Heart left ventricle (tissue), 16 donors: Measurements from ENCODE around the gene MPP7. TPM values are rescaled to one million over a fixed set of nuclear protein-coding genes. Genes with fewer than 3 reads are reported as not detected.

Experiments used
- ATAC-seq, 4 donors: fragments of 200-7000 bp; cut with Tn5 transposase; one replicate each; pipeline ENCODE4 v1.9.1; 2020 to 2022; ENCODE audit warnings: moderate library complexity in 4 of 4, mild to moderate bottlenecking in 3 of 4, moderate number of reproducible peaks in 1 of 4
- DNase-seq, 5 donors: peaks; one replicate each; pipeline ENCODE4 v3.0.0-alpha.2; 2020
- H3K27ac ChIP-seq, 12 donors: fragments of 200-600 bp; sonication (generic) in 4 of 12; one replicate each; pipeline versions ENCODE4 v1.5.0 to v1.8.0; 2016 to 2022; ENCODE audit warnings: mild to moderate bottlenecking in 2 of 12
- H3K27me3 ChIP-seq, 9 donors: fragments of 200-600 bp; sonication (generic) in 2 of 9; one replicate each; pipeline versions ENCODE4 v1.5.1 to v1.8.0; 2016 to 2022; ENCODE audit warnings: mild to moderate bottlenecking in 3 of 9
- H3K36me3 ChIP-seq, 9 donors: fragments of 200-600 bp; sonication (generic) in 2 of 9; one replicate each; pipeline versions ENCODE4 v1.5.0 to v1.8.0; 2018 to 2022; ENCODE audit warnings: mild to moderate bottlenecking in 2 of 9
- H3K4me1 ChIP-seq, 12 donors: fragments of 200-600 bp; sonication (generic) in 4 of 12; one replicate each; pipeline versions ENCODE4 v1.5.0 to v1.8.0; 2016 to 2022; ENCODE audit warnings: mild to moderate bottlenecking in 3 of 12
- H3K4me3 ChIP-seq, 12 donors: fragments of 200-600 bp; sonication (generic) in 4 of 12; one replicate each; pipeline versions ENCODE4 v1.5.0 to v1.8.0; 2017 to 2022; ENCODE audit warnings: mild to moderate bottlenecking in 9 of 12, moderate library complexity in 4 of 12
- H3K9me3 ChIP-seq, 12 donors: fragments of 200-600 bp; sonication (generic) in 4 of 12; one replicate each; pipeline versions ENCODE4 v1.5.0 to v1.8.0; 2016 to 2022; ENCODE audit warnings: mild to moderate bottlenecking in 1 of 12
- CTCF ChIP-seq, 12 donors: fragments of 200-600 bp; sonication (generic) in 4 of 12; IDR thresholded peaks; one replicate each; pipeline versions ENCODE4 v1.5.0 to v1.8.0; 2018 to 2022; ENCODE audit warnings: antibody characterized with exemption in 12 of 12, mild to moderate bottlenecking in 5 of 12
- POLR2A ChIP-seq, 2 donors: fragments of 450-650 bp; IDR thresholded peaks; one replicate each; pipeline ENCODE4 v1.6.1; 2017; ENCODE audit warnings: antibody characterized with exemption in 2 of 2, mild to moderate bottlenecking in 2 of 2, moderate library complexity in 2 of 2
- WGBS, 4 donors: extraction: QIAGEN DNeasy Blood & Tissue Kit in 2 of 4; methylation state at CpG; one replicate each; pipeline versions ENCODE4 v1.1.5 to v1.1.7; 2013 to 2018; 5-methylcytosine and 5-hydroxymethylcytosine counted together
- intact Hi-C, 10 donors: fragments of 100-400 bp; cut with DNase I; formaldehyde crosslinking; loops; one replicate each; pipeline versions ENCODE4 v1.11.1 to v1.14.2; 2022
- polyA plus RNA-seq, 2 donors: library from polyadenylated mRNA; stranded (reverse); fragments of 200-250 nt; gene quantifications; one replicate each; pipeline ENCODE4 v1.2.3, GENCODE V29; 2013
- total RNA-seq, 9 donors: library from RNA; depleted of rRNA in 2 of 9; stranded (reverse); fragments of >200 nt in 2 of 9; fragmentation: NEBNext Ultra II Directional in 3 of 9; extraction: Animal tissue kit (Norgen Biotek cat#: 25700) in 3 of 9; gene quantifications; one replicate each; pipeline versions ENCODE4 v1.1.0 to v1.2.4, GENCODE V29; 2016 to 2023
- donor health status: ischemic (EF 13 %, LVEDD 7.1; RV severe dilation, severe dysfunction).
- donor health status: healthy with polysubstance abuse.
- donor health status: DM: no; HTN: yes; CAD: no.
- donor health status: DM: no; HTN: no; CAD: no.
- donor health status: ischemic (EF 25% LVEDD 6.9; RV normal size, moderate dysfunction).
- donor health status: ischemic (EF 25% LVEDD 5.7; RV mildly dilated, moderate dysfunction).
- donor health status: healthy.
- donor health status: DM: yes; HTN: yes; CAD: no.
- donor health status: ischemic (EF 35%, LVEDD 5.7; RV mildly dilated, moderate dysfunction).
- donor health status: nonischemic (EF 11% LVEDD 7.7; RV severe dilation, severe dysfunction).
- donor health status: DM: yes; HTN: yes; CAD: no.
- donor health status: PGD.
- donor health status: ischemic (EF 29% LVEDD 5.4; RV normal size, mild dysfunction).
- donor health status: nonischemic (EF 23%, LVEDD 6.1; RV moderate dilation, normal function).

Gene MPP7
- total and polyA plus RNA-seq, 11 donors: 3.1 to 18.6 (median 13.0) TPM

- Histone ChIP-seq H3K27me3 (peaks cover 0 to 5% (median 0%) of the 10 kb centered on the region in 9 donors), H3K4me3 (no peak overlapping the region), H3K27ac (no peak overlapping the region), H3K9me3 (no peaks in the 10 kb centered on the region), H3K4me1 (no peaks in the 10 kb centered on the region), H3K36me3 (no peaks in the 10 kb centered on the region)
- intact Hi-C loops: no loop called here
- ATAC-seq (no peak), DNase-seq (no peak)
- TF ChIP-seq POLR2A (IDR thresholded peaks at IDR 0.05) (no peak), CTCF (IDR thresholded peaks at IDR 0.05) (no peak)
- WGBS, 4 donors: 62 to 73% (median 65%) methylated on average over 4 of the region's 4 CpGs
Measured at GRCh38 chr10:28315140-28315539, 12.3 kb upstream of the MPP7 start.

- WGBS, 4 donors: 89 to 93% (median 90%) methylated on average over 5 of the region's 5 CpGs
Measured at GRCh38 chr10:28314211-28314610, 11.3 kb upstream of the MPP7 start.

GRCh38 chr10:28312572-28312971, 9.7 kb upstream of the MPP7 start:
- Histone ChIP-seq H3K4me1 (peaks cover 0 to under 1% (median 0%) of the 10 kb centered on the region in 12 donors), H3K27me3 (peaks cover 0 to 10% (median 0%) of the 10 kb centered on the region in 9 donors), H3K4me3 (no peak overlapping the region), H3K36me3 (no peaks in the 10 kb centered on the region), H3K9me3 (no peaks in the 10 kb centered on the region), H3K27ac (no peak overlapping the region)
- 63 to 74% (median 64%) methylated on average over 6 of the region's 6 CpGs for WGBS, 4 donors
- no peak for DNase-seq
- intact Hi-C loops: no loop called here
- TF ChIP-seq POLR2A (IDR thresholded peaks at IDR 0.05) (no peak), CTCF (IDR thresholded peaks at IDR 0.05) (no peak)
- ATAC-seq: no peak

More at GRCh38 chr10:28314211-28314610, 11.3 kb upstream of the MPP7 start:
- intact Hi-C loops: no loop called here
- TF ChIP-seq CTCF (IDR thresholded peaks at IDR 0.05) (no peak), POLR2A (IDR thresholded peaks at IDR 0.05) (no peak)
- no peak overlapping the region for H3K27ac ChIP-seq
- H3K9me3 ChIP-seq: no peaks in the 10 kb centered on the region
- H3K36me3 ChIP-seq: no peaks in the 10 kb centered on the region
- DNase-seq (no peak), ATAC-seq (no peak)
- H3K27me3 ChIP-seq: peaks cover 0 to 9% (median 0%) of the 10 kb centered on the region in 9 donors
- no peak overlapping the region for H3K4me3 ChIP-seq
- no peaks in the 10 kb centered on the region for H3K4me1 ChIP-seq

- 60 to 79% (median 64%) methylated on average over 3 of the region's 3 CpGs for WGBS, 4 donors
Measured at GRCh38 chr10:28311104-28311503, 8.2 kb upstream of the MPP7 start.

More at GRCh38 chr10:28311104-28311503, 8.2 kb upstream of the MPP7 start:
- H3K4me3 ChIP-seq: no peak overlapping the region
- TF ChIP-seq CTCF (IDR thresholded peaks at IDR 0.05) (no peak), POLR2A (IDR thresholded peaks at IDR 0.05) (no peak)
- H3K9me3 ChIP-seq: no peaks in the 10 kb centered on the region
- intact Hi-C loops: no loop called here
- DNase-seq (no peak), ATAC-seq (no peak)
- no peaks in the 10 kb centered on the region for H3K36me3 ChIP-seq
- H3K4me1 ChIP-seq: peaks cover 0 to 5% (median 0%) of the 10 kb centered on the region in 12 donors
- no peak overlapping the region for H3K27ac ChIP-seq
- H3K27me3 ChIP-seq: peaks cover 0 to 10% (median 0%) of the 10 kb centered on the region in 9 donors
